ENCODE measurements around the gene MLIP.

DNA sequence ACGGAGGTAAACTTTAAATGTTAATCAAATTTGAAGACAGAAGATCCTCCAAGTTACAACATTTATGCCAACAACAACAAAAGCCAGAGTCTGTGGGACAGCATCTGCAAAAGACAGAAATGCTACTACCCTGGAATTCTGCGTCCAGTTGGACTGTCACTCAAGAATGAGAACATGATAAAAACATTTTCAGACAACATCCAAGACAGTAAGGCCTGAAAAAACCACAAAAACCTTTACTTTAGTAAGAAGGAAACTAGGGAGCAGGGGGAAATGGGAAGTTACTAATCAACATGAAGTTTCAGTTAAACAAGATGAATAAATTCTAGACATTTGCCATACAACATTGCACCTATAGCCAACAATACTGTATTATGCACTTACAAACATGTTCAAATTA is 77.6 kb downstream of the MLIP start:
- TF ChIP-seq, protein P1, sequence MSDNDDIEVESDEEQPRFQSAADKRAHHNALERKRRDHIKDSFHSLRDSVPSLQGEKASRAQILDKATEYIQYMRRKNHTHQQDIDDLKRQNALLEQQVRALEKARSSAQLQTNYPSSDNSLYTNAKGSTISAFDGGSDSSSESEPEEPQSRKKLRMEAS (IDR thresholded peaks at IDR 0.05), result no peak
- TF ChIP-seq TAF1 (IDR thresholded peaks at IDR 0.05; ENCODE audit: low read depth) (no peak), EGR1 (IDR thresholded peaks at IDR 0.05) (no peak), EP300 (IDR thresholded peaks at IDR 0.05; ENCODE audit: borderline replicate concordance) (no peak), CEBPB (IDR thresholded peaks at IDR 0.05) (no peak), RAD21 (IDR thresholded peaks at IDR 0.05; ENCODE audit: low read depth) (no peak)
- TF ChIP-seq, protein P2, sequence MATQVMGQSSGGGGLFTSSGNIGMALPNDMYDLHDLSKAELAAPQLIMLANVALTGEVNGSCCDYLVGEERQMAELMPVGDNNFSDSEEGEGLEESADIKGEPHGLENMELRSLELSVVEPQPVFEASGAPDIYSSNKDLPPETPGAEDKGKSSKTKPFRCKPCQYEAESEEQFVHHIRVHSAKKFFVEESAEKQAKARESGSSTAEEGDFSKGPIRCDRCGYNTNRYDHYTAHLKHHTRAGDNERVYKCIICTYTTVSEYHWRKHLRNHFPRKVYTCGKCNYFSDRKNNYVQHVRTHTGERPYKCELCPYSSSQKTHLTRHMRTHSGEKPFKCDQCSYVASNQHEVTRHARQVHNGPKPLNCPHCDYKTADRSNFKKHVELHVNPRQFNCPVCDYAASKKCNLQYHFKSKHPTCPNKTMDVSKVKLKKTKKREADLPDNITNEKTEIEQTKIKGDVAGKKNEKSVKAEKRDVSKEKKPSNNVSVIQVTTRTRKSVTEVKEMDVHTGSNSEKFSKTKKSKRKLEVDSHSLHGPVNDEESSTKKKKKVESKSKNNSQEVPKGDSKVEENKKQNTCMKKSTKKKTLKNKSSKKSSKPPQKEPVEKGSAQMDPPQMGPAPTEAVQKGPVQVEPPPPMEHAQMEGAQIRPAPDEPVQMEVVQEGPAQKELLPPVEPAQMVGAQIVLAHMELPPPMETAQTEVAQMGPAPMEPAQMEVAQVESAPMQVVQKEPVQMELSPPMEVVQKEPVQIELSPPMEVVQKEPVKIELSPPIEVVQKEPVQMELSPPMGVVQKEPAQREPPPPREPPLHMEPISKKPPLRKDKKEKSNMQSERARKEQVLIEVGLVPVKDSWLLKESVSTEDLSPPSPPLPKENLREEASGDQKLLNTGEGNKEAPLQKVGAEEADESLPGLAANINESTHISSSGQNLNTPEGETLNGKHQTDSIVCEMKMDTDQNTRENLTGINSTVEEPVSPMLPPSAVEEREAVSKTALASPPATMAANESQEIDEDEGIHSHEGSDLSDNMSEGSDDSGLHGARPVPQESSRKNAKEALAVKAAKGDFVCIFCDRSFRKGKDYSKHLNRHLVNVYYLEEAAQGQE (IDR thresholded peaks at IDR 0.05; ENCODE audit: low read depth), result no peak

Data from Ishikawa (cell line).